GM12878 (cell line): ENCODE measurements around the gene SOX9.

ENCODE experiments used
- CTCF ChIP-seq, 3 experiments: IDR thresholded peaks in 2 of 3; conservative IDR thresholded peaks in 1 of 3; 2 replicates each; pipeline ENCODE4 v1.5.1; 2011; ENCODE audit warnings: low read depth in 3 of 3, low read length in 3 of 3, mild to moderate bottlenecking in 3 of 3, control low read depth in 2 of 3, moderate library complexity in 2 of 3, inconsistent platforms in 1 of 3, mixed read lengths in 1 of 3; ENCODE audit not compliant: control insufficient read depth in 2 of 3, insufficient read depth in 1 of 3; ENCODE audit errors: extremely low read depth in 1 of 3
- EP300 ChIP-seq, 2 experiments: fragments of 150-350 bp in 1 of 2; IDR thresholded peaks; 2 replicates each; pipeline ENCODE4 v1.6.1; 2011 to 2012; ENCODE audit warnings: low read depth in 2 of 2, low read length in 2 of 2, borderline replicate concordance in 1 of 2, improper control_type of control experiment in 1 of 2, inconsistent platforms in 1 of 2; ENCODE audit not compliant: control insufficient read depth in 1 of 2
- EZH2 ChIP-seq: IDR thresholded peaks from 2 replicates; pipeline ENCODE4 v1.6.1; 2012; ENCODE audit warnings: low read depth, mild to moderate bottlenecking, control low read depth, inconsistent platforms, low read length, borderline replicate concordance; ENCODE audit not compliant: control insufficient read depth

GRCh38 chr17:72136692-72137091 lies 15.9 kb downstream of the SOX9 start:
- no peak for TF ChIP-seq CTCF (IDR thresholded peaks at IDR 0.05 in 2 of 3, conservative IDR thresholded peaks at IDR 0.05 in 1 of 3; ENCODE audit: control insufficient read depth in 2 of 3, extremely low read depth in 1 of 3, insufficient read depth in 1 of 3, low read depth in 3 of 3, low read length in 3 of 3)
- TF ChIP-seq EZH2, result no peak
- no peak for TF ChIP-seq EP300 (IDR thresholded peaks at IDR 0.05; ENCODE audit: borderline replicate concordance in 1 of 2, control insufficient read depth in 1 of 2, low read depth in 2 of 2, low read length in 2 of 2)
